Activated CD8-positive, alpha-beta T cell treated with anti-CD3 and anti-CD28 coated beads, Interleukin-2, amount 10 ng/mL, durations not matched to agents 7 days and 5 days (primary cell): ENCODE results near the gene ZC2HC1C. TPM values are rescaled to one million over a fixed set of nuclear protein-coding genes. Genes with fewer than 3 reads are reported as not detected.
"Not testable (repeated sequence)": the region's sequence is repeated elsewhere in the genome, so short reads cannot be mapped to it uniquely, and the experiment has no call there.

Experiments used
- ATAC-seq: fragments of 150-1000 bp; cut with Tn5 transposase; one replicate; pipeline ENCODE4 v1.10.0; 2021; ENCODE audit warnings: moderate library complexity
- CTCF ChIA-PET: fragments of 350-600 bp; sonication (Branson Sonifier 250); formaldehyde crosslinking; loops from one replicate; lab custom pipeline; 2021; ENCODE audit warnings: antibody characterized with exemption; lab: Charles Lee
- POLR2A ChIA-PET: fragments of 350-600 bp; sonication (Branson Sonifier 250); formaldehyde crosslinking; loops from one replicate; lab custom pipeline; 2021; ENCODE audit warnings: antibody characterized with exemption; lab: Charles Lee
- DNase-seq: peaks from one replicate; pipeline ENCODE4 v3.0.0-alpha.2; 2020
- H3K27ac Mint-ChIP-seq: one replicate; pipeline ENCODE4 v1.8.0; 2021; ENCODE audit warnings: mild to moderate bottlenecking, mixed read lengths
- H3K27me3 Mint-ChIP-seq: one replicate; pipeline ENCODE4 v1.8.0; 2021; ENCODE audit warnings: low read depth, mixed read lengths
- H3K36me3 Mint-ChIP-seq: one replicate; pipeline ENCODE4 v1.8.0; 2021; ENCODE audit warnings: low read depth, mixed read lengths
- H3K4me1 Mint-ChIP-seq: one replicate; pipeline ENCODE4 v1.8.0; 2021; ENCODE audit warnings: low read depth, mixed read lengths
- H3K4me3 Mint-ChIP-seq: one replicate; pipeline ENCODE4 v1.8.0; 2021; ENCODE audit warnings: mild to moderate bottlenecking, mixed read lengths
- H3K9me3 Mint-ChIP-seq: one replicate; pipeline ENCODE4 v1.8.0; 2022; ENCODE audit warnings: mixed read lengths; ENCODE audit not compliant: insufficient read depth
- total RNA-seq, 2 experiments: library from RNA; stranded (reverse); gene quantifications; one replicate each; pipeline ENCODE4 v1.2.3, GENCODE V29; 2021

ZC2HC1C gene
- total RNA-seq, 2 experiments from 2014 or later, result 1.3 to 1.4 TPM

- POLR2A ChIA-PET, result no interaction called here
- no peak for ATAC-seq
- no peak overlapping the region for H3K27ac Mint-ChIP-seq
- H3K9me3 Mint-ChIP-seq, result no peaks in the 10 kb centered on the region
- H3K36me3 Mint-ChIP-seq, result peaks cover 46% of the 10 kb centered on the region
- H3K4me3 Mint-ChIP-seq, result no peak overlapping the region
- CTCF ChIA-PET, result interaction anchor here (11.1 kb wide), 1 partner anchor 178 kb away, joined by 216 read pairs; no protein-coding TSS in a partner anchor
- no peak for DNase-seq
- H3K4me1 Mint-ChIP-seq, result peaks cover 35% of the 10 kb centered on the region
- no peaks in the 10 kb centered on the region for H3K27me3 Mint-ChIP-seq
These were observed 52.1 kb downstream of the ZC2HC1C start for GRCh38 chr14:75121552-75121951.

DNA sequence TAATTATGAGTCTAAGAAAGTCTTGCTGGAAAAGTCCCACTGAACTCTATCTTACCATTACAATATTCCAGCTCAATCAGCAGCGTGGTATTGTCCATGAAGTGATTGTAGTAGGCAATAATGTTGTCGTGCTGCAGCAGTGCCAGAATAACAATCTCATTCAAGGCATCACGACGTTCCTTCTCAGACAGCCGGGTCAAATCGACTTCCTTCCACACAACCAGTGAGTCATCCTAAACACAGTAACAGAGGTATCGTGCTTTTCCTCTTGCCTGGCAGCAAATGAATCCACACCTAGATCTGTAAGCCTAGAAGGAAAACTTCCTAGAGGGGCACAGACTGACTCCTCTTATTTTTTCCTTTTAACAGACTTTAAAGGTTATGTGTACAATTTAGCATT lies 54.5 kb downstream of the ZC2HC1C start:
- no peaks in the 10 kb centered on the region for H3K27me3 Mint-ChIP-seq

DNA sequence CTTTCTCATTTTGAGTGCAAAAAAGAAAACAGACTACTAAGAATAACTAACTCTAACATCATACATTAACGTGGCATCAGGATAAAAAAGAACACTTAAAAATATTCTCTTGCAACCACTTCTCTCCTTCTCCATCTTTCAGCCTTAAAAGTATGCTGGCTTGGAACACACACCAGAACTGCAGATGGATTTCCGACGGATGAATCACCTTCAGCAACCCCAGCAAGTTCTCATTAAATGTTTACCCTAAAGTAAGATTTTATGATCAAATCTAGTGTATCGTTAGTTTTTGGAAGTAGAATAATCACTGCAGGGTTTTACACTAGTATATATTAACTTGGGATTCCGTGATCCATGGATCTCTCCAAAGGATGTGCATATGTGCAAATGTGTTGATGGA lies 56.2 kb downstream of the ZC2HC1C start:
- ATAC-seq (no peak), DNase-seq (no peak)
- no peaks in the 10 kb centered on the region for H3K27me3 Mint-ChIP-seq
- H3K36me3 Mint-ChIP-seq, result peaks cover 29% of the 10 kb centered on the region
- CTCF ChIA-PET, result interaction anchor here (1.0 to 11.1 kb wide), 10 partner anchors 7 to 370 kb away, joined by 3 to 216 read pairs (median 4); no protein-coding TSS in a partner anchor
- POLR2A ChIA-PET, result interaction anchor here (0.8 to 2.7 kb wide), 6 partner anchors 8 to 173 kb away, joined by 3 to 11 read pairs (median 8); no protein-coding TSS in a partner anchor
- no peaks in the 10 kb centered on the region for H3K9me3 Mint-ChIP-seq
- peak overlapping the region; percentile 98 for H3K4me3 Mint-ChIP-seq
- H3K4me1 Mint-ChIP-seq, result peaks cover 49% of the 10 kb centered on the region
- H3K27ac Mint-ChIP-seq, result peak overlapping the region; percentile 97

More for the DNA sequence above, 54.5 kb downstream of the ZC2HC1C start:
- Mint-ChIP-seq H3K4me3 (peak overlapping the region; percentile 23), H3K4me1 (peaks cover 48% of the 10 kb centered on the region), H3K36me3 (peaks cover 41% of the 10 kb centered on the region), H3K27ac (peak overlapping the region; percentile 0), H3K9me3 (no peaks in the 10 kb centered on the region)
- ATAC-seq (no peak), DNase-seq (peak; percentile 39)
- POLR2A ChIA-PET, result no interaction called here
- CTCF ChIA-PET, result interaction anchor here (1.3 to 11.1 kb wide), 3 partner anchors 14 to 365 kb away, joined by 4 to 216 read pairs (median 4); no protein-coding TSS in a partner anchor

DNA sequence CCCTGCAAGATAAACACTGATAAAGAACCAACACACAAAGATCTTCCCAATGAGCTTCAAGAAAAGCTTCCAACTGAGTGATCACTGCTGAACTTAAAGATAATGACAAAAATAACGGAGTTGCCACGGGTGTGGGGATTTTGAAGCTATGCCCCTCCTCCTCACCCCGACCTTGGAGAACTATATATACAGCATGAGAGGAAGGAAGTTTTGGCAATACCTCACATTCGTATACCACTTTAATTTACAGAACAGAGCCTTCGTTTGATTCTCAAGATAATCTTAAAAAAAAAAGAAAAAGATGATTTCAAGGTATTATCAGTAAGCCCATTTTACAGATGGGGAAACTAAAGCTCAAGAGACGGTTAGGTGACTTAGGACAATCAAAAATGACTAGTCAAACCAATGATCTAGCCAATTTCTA lies 56.7 kb downstream of the ZC2HC1C start:
- peaks cover 46% of the 10 kb centered on the region for H3K4me1 Mint-ChIP-seq
- no peak for ATAC-seq

GRCh38 chr14:75126679-75127473 lies 57.4 kb downstream of the ZC2HC1C start, which contains the start of gene NEK9:
Gene NEK9 (minus strand): TSS chr14:75127048. CDS start chr14:75126921, 127 bp downstream.
- Mint-ChIP-seq H3K27me3 (no peaks in the 10 kb centered on the region), H3K4me1 (peaks cover 45% of the 10 kb centered on the region), H3K9me3 (no peaks in the 10 kb centered on the region), H3K27ac (peak within 1 kb of the TSS; percentile 97), H3K4me3 (peak within 1 kb of the TSS; percentile 98), H3K36me3 (peaks cover 28% of the 10 kb centered on the region)
- ATAC-seq, result peak; percentile 94
- DNase-seq, result peak; percentile 93
- POLR2A ChIA-PET, result interaction anchor here (0.6 to 2.7 kb wide), 15 partner anchors 9 to 308 kb away, joined by 3 to 11 read pairs (median 3); no protein-coding TSS in a partner anchor
- CTCF ChIA-PET, result interaction anchor here (0.9 to 11.1 kb wide), 16 partner anchors 9 to 435 kb away, joined by 3 to 216 read pairs (median 4); partner anchors contain the start of gene RPS6KL1

More for the DNA sequence above, 56.7 kb downstream of the ZC2HC1C start:
- Mint-ChIP-seq H3K27me3 (no peaks in the 10 kb centered on the region), H3K4me3 (peak overlapping the region; percentile 98), H3K36me3 (peaks cover 27% of the 10 kb centered on the region), H3K9me3 (no peaks in the 10 kb centered on the region), H3K27ac (peak overlapping the region; percentile 97)
- ChIA-PET CTCF (interaction anchor here (0.9 to 11.1 kb wide), 17 partner anchors 8 to 435 kb away, joined by 3 to 216 read pairs (median 4); partner anchors contain the start of gene RPS6KL1), POLR2A (interaction anchor here (0.6 to 2.7 kb wide), 14 partner anchors 9 to 308 kb away, joined by 3 to 11 read pairs (median 4); no protein-coding TSS in a partner anchor)
- DNase-seq, result no peak

DNA sequence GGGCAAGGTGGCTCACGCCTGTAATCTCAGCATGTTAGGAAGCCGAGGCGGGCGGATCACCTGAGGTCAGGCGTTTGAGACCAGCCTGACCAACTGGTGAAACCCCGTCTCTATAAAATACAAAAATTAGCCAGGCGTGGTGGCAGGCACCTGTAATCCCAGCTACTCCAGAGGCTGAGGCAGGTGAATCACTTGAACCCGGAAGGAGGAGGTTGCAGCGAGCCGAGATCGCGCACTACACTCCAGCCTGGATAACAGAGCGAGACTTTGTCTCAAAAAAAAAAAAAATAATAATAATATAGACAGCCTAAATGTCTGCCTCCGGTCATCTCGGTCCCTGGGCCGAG lies 58.0 kb downstream of the ZC2HC1C start:
- not testable (repeated sequence) for H3K27me3 Mint-ChIP-seq, ATAC-seq, H3K9me3 Mint-ChIP-seq, DNase-seq
- Mint-ChIP-seq H3K27ac (peak overlapping the region; percentile 97), H3K4me1 (peaks cover 44% of the 10 kb centered on the region), H3K4me3 (peak overlapping the region; percentile 98), H3K36me3 (peaks cover 26% of the 10 kb centered on the region)
- CTCF ChIA-PET, result interaction anchor here (1.0 to 11.1 kb wide), 9 partner anchors 14 to 434 kb away, joined by 3 to 216 read pairs (median 5); partner anchors contain the start of gene RPS6KL1
- POLR2A ChIA-PET, result interaction anchor here (0.8 to 2.7 kb wide), 12 partner anchors 8 to 175 kb away, joined by 3 to 11 read pairs (median 4); no protein-coding TSS in a partner anchor

- CTCF ChIA-PET, result interaction anchor here (0.8 to 11.1 kb wide), 8 partner anchors 10 to 326 kb away, joined by 3 to 216 read pairs (median 4); no protein-coding TSS in a partner anchor
- POLR2A ChIA-PET, result interaction anchor here (1.0 to 2.7 kb wide), 6 partner anchors 8 to 174 kb away, joined by 3 to 11 read pairs (median 6); no protein-coding TSS in a partner anchor
- peaks cover 48% of the 10 kb centered on the region for H3K4me1 Mint-ChIP-seq
- H3K27me3 Mint-ChIP-seq, result no peaks in the 10 kb centered on the region
- no peak for DNase-seq
- no peak for ATAC-seq
- H3K27ac Mint-ChIP-seq, result peak overlapping the region; percentile 97
- peaks cover 31% of the 10 kb centered on the region for H3K36me3 Mint-ChIP-seq
- H3K9me3 Mint-ChIP-seq, result no peaks in the 10 kb centered on the region
- peak overlapping the region; percentile 98 for H3K4me3 Mint-ChIP-seq
These were observed 58.6 kb downstream of the ZC2HC1C start for GRCh38 chr14:75127903-75128595.

DNA sequence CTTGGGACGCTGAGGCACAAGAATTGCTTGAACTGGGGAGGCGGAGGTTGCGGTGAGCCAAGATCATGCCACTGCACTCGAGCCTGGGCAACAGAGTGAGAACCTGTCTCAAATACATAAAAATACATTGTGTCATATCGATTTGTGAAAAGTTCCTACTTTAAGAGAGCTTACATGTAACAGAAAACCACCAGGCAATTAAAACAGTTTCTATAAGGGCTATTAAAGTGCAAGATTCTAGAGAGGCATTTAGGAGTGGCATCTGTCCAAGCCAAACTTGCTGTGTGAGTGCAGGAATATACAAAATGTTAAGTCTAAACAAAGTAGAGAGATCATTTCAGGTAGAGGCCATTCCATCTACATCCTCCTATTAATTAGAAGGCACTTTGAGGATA lies 59.2 kb downstream of the ZC2HC1C start:
- POLR2A ChIA-PET, result interaction anchor here (1.0 to 2.7 kb wide), 4 partner anchors 10 to 174 kb away, joined by 3 to 11 read pairs (median 4); no protein-coding TSS in a partner anchor
- Mint-ChIP-seq H3K27ac (no peak overlapping the region), H3K36me3 (peaks cover 35% of the 10 kb centered on the region), H3K27me3 (no peaks in the 10 kb centered on the region), H3K4me1 (peaks cover 45% of the 10 kb centered on the region), H3K9me3 (no peaks in the 10 kb centered on the region), H3K4me3 (peak overlapping the region; percentile 27)
- DNase-seq, result no peak
- CTCF ChIA-PET, result interaction anchor here (0.8 to 11.1 kb wide), 10 partner anchors 9 to 433 kb away, joined by 3 to 216 read pairs (median 4); no protein-coding TSS in a partner anchor
- no peak for ATAC-seq

Other genes starting within 250 kb of the ZC2HC1C start
- gene PROX2, start 193.5 kb upstream of the ZC2HC1C start, total RNA-seq, result under 1 TPM; 0.13 to 0.44 TPM
- 100 to 1,000 TPM; 106 to 108 TPM for gene DLST, start 187.7 kb upstream of the ZC2HC1C start, total RNA-seq
- gene RPS6KL1, start 146.4 kb upstream of the ZC2HC1C start, total RNA-seq, result 1 to 10 TPM; 4.3 to 5.2 TPM
- under 1 TPM in 1 of 2 experiments, not detected in 1; 0.21 TPM for gene PGF, start 114.0 kb upstream of the ZC2HC1C start, total RNA-seq
- gene EIF2B2, start 66.7 kb upstream of the ZC2HC1C start, total RNA-seq, result 10 to 100 TPM; 49.1 to 51.0 TPM
- 10 to 100 TPM; 15.1 to 17.2 TPM for gene MLH3, start 18.2 kb upstream of the ZC2HC1C start, total RNA-seq
- gene ACYP1, start 5.6 kb upstream of the ZC2HC1C start, total RNA-seq, result 10 to 100 TPM; 42.6 to 44.0 TPM
- 10 to 100 TPM; 73.7 to 80.0 TPM for gene NEK9, start 57.4 kb downstream of the ZC2HC1C start, total RNA-seq
- gene TMED10, start 107.0 kb downstream of the ZC2HC1C start, total RNA-seq, result 100 to 1,000 TPM; 177 to 188 TPM
- 100 to 1,000 TPM; 201 to 219 TPM for gene FOS, start 209.2 kb downstream of the ZC2HC1C start, total RNA-seq